ENCODE results near the gene TRAF6.

DNA sequence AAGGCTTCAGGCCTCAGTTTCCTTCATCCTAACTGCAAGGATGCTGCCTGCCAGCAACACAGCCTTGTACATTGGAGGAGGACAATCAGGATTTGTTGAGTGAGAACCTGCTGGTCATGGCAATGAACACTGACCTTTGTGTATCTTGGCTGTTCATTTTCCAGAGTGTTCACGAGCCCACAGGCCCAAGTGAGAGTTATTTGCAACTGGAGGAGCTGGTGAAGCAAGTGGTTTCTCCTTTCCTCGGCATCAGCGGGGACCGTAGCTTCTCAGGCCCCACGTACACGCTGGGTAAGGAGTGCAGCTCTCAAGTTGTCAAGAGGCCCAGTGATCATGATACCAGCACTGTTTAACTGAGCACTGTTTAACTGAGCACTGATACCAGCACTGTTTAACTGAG, 59.0 kb downstream of the TRAF6 start:
- TF ChIP-seq, protein P1, sequence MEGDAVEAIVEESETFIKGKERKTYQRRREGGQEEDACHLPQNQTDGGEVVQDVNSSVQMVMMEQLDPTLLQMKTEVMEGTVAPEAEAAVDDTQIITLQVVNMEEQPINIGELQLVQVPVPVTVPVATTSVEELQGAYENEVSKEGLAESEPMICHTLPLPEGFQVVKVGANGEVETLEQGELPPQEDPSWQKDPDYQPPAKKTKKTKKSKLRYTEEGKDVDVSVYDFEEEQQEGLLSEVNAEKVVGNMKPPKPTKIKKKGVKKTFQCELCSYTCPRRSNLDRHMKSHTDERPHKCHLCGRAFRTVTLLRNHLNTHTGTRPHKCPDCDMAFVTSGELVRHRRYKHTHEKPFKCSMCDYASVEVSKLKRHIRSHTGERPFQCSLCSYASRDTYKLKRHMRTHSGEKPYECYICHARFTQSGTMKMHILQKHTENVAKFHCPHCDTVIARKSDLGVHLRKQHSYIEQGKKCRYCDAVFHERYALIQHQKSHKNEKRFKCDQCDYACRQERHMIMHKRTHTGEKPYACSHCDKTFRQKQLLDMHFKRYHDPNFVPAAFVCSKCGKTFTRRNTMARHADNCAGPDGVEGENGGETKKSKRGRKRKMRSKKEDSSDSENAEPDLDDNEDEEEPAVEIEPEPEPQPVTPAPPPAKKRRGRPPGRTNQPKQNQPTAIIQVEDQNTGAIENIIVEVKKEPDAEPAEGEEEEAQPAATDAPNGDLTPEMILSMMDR (IDR thresholded peaks at IDR 0.05), result no peak
- TF ChIP-seq ZFX (IDR thresholded peaks at IDR 0.05; ENCODE audit: borderline replicate concordance), result no peak

Measured in 22Rv1 (cell line).